CD14-positive monocyte (primary cell): ENCODE data around the gene TEC. TPM values are rescaled to one million over a fixed set of nuclear protein-coding genes. Genes with fewer than 3 reads are reported as not detected.

Experiments used
- DNase-seq, 3 donors: peaks; one replicate each; pipeline ENCODE4 v3.0.0-alpha.2; 2011 to 2022
- H2AFZ ChIP-seq: 2 replicates; pipeline ENCODE4 v1.6.0; 2012; ENCODE audit warnings: mild to moderate bottlenecking, low read depth, low read length, inconsistent platforms; ENCODE audit not compliant: insufficient read depth, poor library complexity, severe bottlenecking
- H3K27ac ChIP-seq, 2 donors: 1 replicate in 1 of 2; 2 replicates in 1 of 2; pipeline ENCODE4 v1.5.1; 2012 to 2013; ENCODE audit warnings: low read length in 2 of 2, control low read depth in 1 of 2, inconsistent platforms in 1 of 2, low read depth in 1 of 2, mild to moderate bottlenecking in 1 of 2
- H3K27me3 ChIP-seq, 2 donors: one replicate each; pipeline versions ENCODE4 v1.6.0 to v1.6.1; 2011 to 2013; ENCODE audit warnings: low read length in 2 of 2; ENCODE audit not compliant: control insufficient read depth in 2 of 2, insufficient read depth in 2 of 2
- H3K36me3 ChIP-seq, 2 donors: replicated peaks in 1 of 2; 1 replicate in 1 of 2; 2 replicates in 1 of 2; pipeline versions ENCODE4 v1.5.1 to v1.6.1; 2012 to 2013; ENCODE audit warnings: low read length in 2 of 2, control low read depth in 1 of 2, inconsistent platforms in 1 of 2, mild to moderate bottlenecking in 1 of 2; ENCODE audit not compliant: insufficient read depth in 2 of 2, control insufficient read depth in 1 of 2
- H3K4me1 ChIP-seq, 2 donors: 1 replicate in 1 of 2; 2 replicates in 1 of 2; pipeline versions ENCODE4 v1.5.1 to v1.6.1; 2012 to 2013; ENCODE audit warnings: low read length in 2 of 2, control low read depth in 1 of 2, inconsistent platforms in 1 of 2, mild to moderate bottlenecking in 1 of 2, moderate library complexity in 1 of 2; ENCODE audit not compliant: insufficient read depth in 2 of 2, control insufficient read depth in 1 of 2
- H3K4me2 ChIP-seq: replicated peaks from 2 replicates; pipeline ENCODE3; 2012; ENCODE audit warnings: low read length, moderate library complexity, mild to moderate bottlenecking; ENCODE audit not compliant: poor library complexity, severe bottlenecking; ENCODE audit errors: extremely low read depth
- H3K4me3 ChIP-seq, 3 experiments: fragments of 200-600 bp in 1 of 3; sonication (generic) in 1 of 3; replicated peaks in 1 of 3; 1 replicate in 2 of 3; 2 replicates in 1 of 3; pipeline ENCODE4 v1.5.1; 2011 to 2013; ENCODE audit warnings: low read length in 3 of 3, mild to moderate bottlenecking in 3 of 3, control low read depth in 2 of 3, low read depth in 2 of 3, inconsistent platforms in 1 of 3, moderate library complexity in 1 of 3
- H3K79me2 ChIP-seq: 2 replicates; pipeline ENCODE4 v1.6.0; 2012; ENCODE audit warnings: mild to moderate bottlenecking, control low read depth, inconsistent platforms, low read length, moderate library complexity; ENCODE audit not compliant: insufficient read depth
- H3K9ac ChIP-seq: 2 replicates; pipeline ENCODE4 v1.6.0; 2017; ENCODE audit warnings: low read length, mild to moderate bottlenecking; ENCODE audit not compliant: insufficient read depth, poor library complexity, severe bottlenecking
- H3K9me3 ChIP-seq, 2 donors: replicated peaks in 1 of 2; 1 replicate in 1 of 2; 2 replicates in 1 of 2; pipeline versions ENCODE4 v1.5.1 to v1.6.1; 2012 to 2013; ENCODE audit warnings: low read length in 2 of 2, control low read depth in 1 of 2; ENCODE audit not compliant: control insufficient read depth in 1 of 2, insufficient read depth in 1 of 2
- H4K20me1 ChIP-seq: 2 replicates; pipeline ENCODE4 v1.6.0; 2012; ENCODE audit warnings: mild to moderate bottlenecking, low read length, control low read depth, moderate library complexity; ENCODE audit not compliant: insufficient read depth
- H3K27ac Mint-ChIP-seq, 7 donors: one replicate each; pipeline ENCODE4 v1.8.0; 2020; ENCODE audit warnings: mild to moderate bottlenecking in 7 of 7, mixed read lengths in 7 of 7, moderate library complexity in 6 of 7, inconsistent platforms in 2 of 7
- H3K27me3 Mint-ChIP-seq, 3 donors: one replicate each; pipeline ENCODE4 v1.8.0; 2021 to 2022; ENCODE audit warnings: low read depth in 3 of 3, mild to moderate bottlenecking in 3 of 3, mixed read lengths in 3 of 3, moderate library complexity in 3 of 3, inconsistent platforms in 1 of 3
- H3K36me3 Mint-ChIP-seq, 2 donors: one replicate each; pipeline ENCODE4 v1.8.0; 2020; ENCODE audit warnings: mixed read lengths in 2 of 2, inconsistent platforms in 1 of 2, mild to moderate bottlenecking in 1 of 2
- H3K4me1 Mint-ChIP-seq: one replicate; pipeline ENCODE4 v1.8.0; 2020; ENCODE audit warnings: mild to moderate bottlenecking, mixed read lengths
- H3K4me3 Mint-ChIP-seq, 2 donors: one replicate each; pipeline ENCODE4 v1.8.0; 2020; ENCODE audit warnings: mild to moderate bottlenecking in 2 of 2, mixed read lengths in 2 of 2, moderate library complexity in 1 of 2
- H3K9me3 Mint-ChIP-seq, 7 donors: one replicate each; pipeline ENCODE4 v1.8.0; 2020 to 2022; ENCODE audit warnings: mixed read lengths in 7 of 7, mild to moderate bottlenecking in 6 of 7, moderate library complexity in 6 of 7, inconsistent platforms in 2 of 7
- WGBS: methylation state at CpG from one replicate; pipeline ENCODE4 v1.1.5; 2013; ENCODE audit warnings: missing lambda C conversion rate; ENCODE audit not compliant: insufficient coverage; 5-methylcytosine and 5-hydroxymethylcytosine counted together
- intact Hi-C, 2 donors: fragments of 100-400 bp; cut with micrococcal nuclease; formaldehyde crosslinking; loops; one replicate each; pipeline versions ENCODE4 v1.15.0 to v1.15.1; 2023
- polyA plus RNA-seq, 3 donors: library from polyadenylated mRNA; depleted of rRNA in 1 of 3; unstranded in 2 of 3; stranded (reverse) in 1 of 3; fragments of 300-500 nt in 2 of 3; fragments of >200 nt in 1 of 3; fragmentation: Illumina TruSeq in 2 of 3; gene quantifications; 1 replicate in 2 of 3; 2 replicates in 1 of 3; pipeline ENCODE4 v1.2.3, GENCODE V29; 2012 to 2021
- TF ChIP-seq, protein P1 (sequence below): fragments of 200-600 bp; IDR thresholded peaks from one replicate; pipeline ENCODE4 v1.8.0; 2022; ENCODE audit warnings: antibody characterized with exemption, mild to moderate bottlenecking

The TEC gene
- polyA plus RNA-seq, 3 donors: 0.30 to 2.5 (median 0.73) TPM

DNA sequence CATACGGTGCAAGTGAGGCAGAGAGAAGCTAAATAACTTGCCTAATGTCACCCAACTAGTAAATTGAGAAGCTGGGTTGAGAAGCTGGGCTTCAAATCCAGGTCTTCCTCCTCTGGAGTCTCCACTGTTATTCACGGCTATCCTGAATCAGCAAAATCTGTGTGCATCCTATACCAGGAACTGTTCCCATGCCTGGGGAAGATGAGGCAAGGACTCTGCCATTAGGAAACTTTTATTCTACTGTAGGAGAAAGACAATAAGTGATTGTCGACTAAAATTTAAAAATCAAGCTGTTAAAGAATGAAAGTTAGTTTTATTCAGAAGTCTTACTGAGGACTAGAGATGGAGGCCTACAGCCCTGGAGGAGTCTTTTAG, 872 bp upstream of the TEC start:
- H2AFZ ChIP-seq: peak overlapping the region; percentile 91
- no peaks in the 10 kb centered on the region for H3K27me3 ChIP-seq
- 0% methylated on average over 1 of the region's 3 CpGs for WGBS

DNA sequence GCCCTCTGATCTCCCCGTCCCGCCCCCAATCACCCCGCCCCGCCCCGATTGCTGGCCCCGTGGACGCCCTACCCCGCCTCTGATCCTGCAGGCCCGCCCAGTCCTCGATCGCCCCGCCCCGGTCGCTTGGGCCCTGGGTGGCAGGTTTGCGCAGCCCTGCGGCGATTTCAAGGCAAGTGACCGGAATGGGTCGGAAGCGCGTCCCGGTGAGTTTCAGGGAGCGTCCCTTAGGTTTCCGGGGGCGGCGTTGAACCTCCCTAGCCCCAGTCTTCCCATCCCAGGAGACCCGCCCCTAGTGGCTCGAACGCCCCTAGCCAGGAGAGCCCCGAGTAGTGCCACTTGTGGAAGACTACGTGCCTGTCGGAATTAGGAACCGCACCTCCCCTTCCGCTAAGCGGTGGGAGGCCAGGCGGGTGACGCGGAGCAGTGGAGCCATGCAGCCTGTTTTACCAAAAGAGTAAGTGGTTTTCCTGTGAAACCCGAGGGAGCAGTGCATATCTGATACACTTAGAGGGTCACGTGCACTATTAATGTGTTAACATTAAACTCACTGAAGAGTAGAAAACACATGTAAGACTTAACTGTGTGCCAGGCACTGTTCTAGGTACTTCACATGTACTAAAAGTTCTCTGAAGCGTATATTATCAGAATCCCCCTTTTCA, 354 bp upstream of the TEC start:
- under 1% methylated on average over 36 of the region's 41 CpGs for WGBS
- no peaks in the 10 kb centered on the region for H3K36me3 ChIP-seq
- no peaks in the 10 kb centered on the region for H3K9me3 ChIP-seq
- H3K27me3 ChIP-seq: no peaks in the 10 kb centered on the region
- intact Hi-C loops: loop anchor here (5.0 to 10.0 kb wide), 3 partner anchors 45 to 145 kb away; partner anchors contain the start of gene SLAIN2 (in 2 of the 2)
- Mint-ChIP-seq H3K27ac (peak overlapping the region; percentile 91 to 98 (median 95)), H3K4me1 (peaks cover 42% of the 10 kb centered on the region), H3K27me3 (peaks cover 0 to 3% (median 0%) of the 10 kb centered on the region in 3 donors), H3K9me3 (no peaks in the 10 kb centered on the region), H3K4me3 (peak overlapping the region; percentile 97 to 98), H3K36me3 (no peaks in the 10 kb centered on the region)
- H3K27ac ChIP-seq: peak overlapping the region; percentile 89 to 94
- peaks cover 38% of the 10 kb centered on the region for H3K79me2 ChIP-seq
- TF ChIP-seq, protein P1, sequence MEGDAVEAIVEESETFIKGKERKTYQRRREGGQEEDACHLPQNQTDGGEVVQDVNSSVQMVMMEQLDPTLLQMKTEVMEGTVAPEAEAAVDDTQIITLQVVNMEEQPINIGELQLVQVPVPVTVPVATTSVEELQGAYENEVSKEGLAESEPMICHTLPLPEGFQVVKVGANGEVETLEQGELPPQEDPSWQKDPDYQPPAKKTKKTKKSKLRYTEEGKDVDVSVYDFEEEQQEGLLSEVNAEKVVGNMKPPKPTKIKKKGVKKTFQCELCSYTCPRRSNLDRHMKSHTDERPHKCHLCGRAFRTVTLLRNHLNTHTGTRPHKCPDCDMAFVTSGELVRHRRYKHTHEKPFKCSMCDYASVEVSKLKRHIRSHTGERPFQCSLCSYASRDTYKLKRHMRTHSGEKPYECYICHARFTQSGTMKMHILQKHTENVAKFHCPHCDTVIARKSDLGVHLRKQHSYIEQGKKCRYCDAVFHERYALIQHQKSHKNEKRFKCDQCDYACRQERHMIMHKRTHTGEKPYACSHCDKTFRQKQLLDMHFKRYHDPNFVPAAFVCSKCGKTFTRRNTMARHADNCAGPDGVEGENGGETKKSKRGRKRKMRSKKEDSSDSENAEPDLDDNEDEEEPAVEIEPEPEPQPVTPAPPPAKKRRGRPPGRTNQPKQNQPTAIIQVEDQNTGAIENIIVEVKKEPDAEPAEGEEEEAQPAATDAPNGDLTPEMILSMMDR: no peak
- peak overlapping the region; percentile 84 for H3K4me2 ChIP-seq
- H2AFZ ChIP-seq: peak overlapping the region; percentile 91
- DNase-seq: peak; percentile 82 to 89 (median 84)
- peaks cover 39 to 49% of the 10 kb centered on the region in 2 donors for H3K4me1 ChIP-seq
- H3K4me3 ChIP-seq: peak overlapping the region; percentile 89 to 96 (median 92)
- peak overlapping the region; percentile 83 for H3K9ac ChIP-seq
- H4K20me1 ChIP-seq: peaks cover 4% of the 10 kb centered on the region

More for the DNA sequence above, 872 bp upstream of the TEC start:
- Mint-ChIP-seq H3K27me3 (peaks cover 0 to 3% (median 0%) of the 10 kb centered on the region in 3 donors), H3K9me3 (no peaks in the 10 kb centered on the region), H3K4me1 (peaks cover 42% of the 10 kb centered on the region), H3K4me3 (peak overlapping the region; percentile 97 to 98), H3K36me3 (no peaks in the 10 kb centered on the region), H3K27ac (peak overlapping the region; percentile 91 to 98 (median 95))
- peaks cover 38 to 48% of the 10 kb centered on the region in 2 donors for H3K4me1 ChIP-seq
- TF ChIP-seq, protein P1: no peak
- DNase-seq: peak in 1 of 3 donors; percentile 32
- H4K20me1 ChIP-seq: peaks cover 4% of the 10 kb centered on the region
- intact Hi-C loops: loop anchor here in 1 of 2 donors (10.0 kb wide), 2 partner anchors 46 to 146 kb away; no protein-coding TSS in a partner anchor
- H3K9me3 ChIP-seq: no peaks in the 10 kb centered on the region
- peak overlapping the region in 1 of 2 donors; percentile 94 for H3K27ac ChIP-seq
- peak overlapping the region; percentile 89 to 96 (median 92) for H3K4me3 ChIP-seq
- H3K79me2 ChIP-seq: peaks cover 35% of the 10 kb centered on the region
- H3K36me3 ChIP-seq: no peaks in the 10 kb centered on the region
- H3K4me2 ChIP-seq: peak overlapping the region; percentile 84
- H3K9ac ChIP-seq: peak overlapping the region; percentile 83
